ENCODE data around the gene ACSL3.

The ACSL3 gene

GRCh38 chr2:222883420-222883819, 22.6 kb downstream of the ACSL3 start:
- no peak for DNase-seq

GRCh38 chr2:222884114-222884771, 23.4 kb downstream of the ACSL3 start:
- no peak for DNase-seq

GRCh38 chr2:222884805-222885424, 24.1 kb downstream of the ACSL3 start:
- no peak for DNase-seq

GRCh38 chr2:222887124-222887523, 26.3 kb downstream of the ACSL3 start:
- DNase-seq = no peak

GRCh38 chr2:222888716-222889115, 27.9 kb downstream of the ACSL3 start:
- no peak for DNase-seq

GRCh38 chr2:222891890-222892289, 31.1 kb downstream of the ACSL3 start:
- DNase-seq = no peak

GRCh38 chr2:222892321-222892720, 31.5 kb downstream of the ACSL3 start:
- DNase-seq = no peak

GRCh38 chr2:222892761-222893160, 31.9 kb downstream of the ACSL3 start:
- DNase-seq = no peak

- DNase-seq = no peak
Observed at GRCh38 chr2:222893716-222894115, 32.9 kb downstream of the ACSL3 start.

- no peak for DNase-seq
Observed at GRCh38 chr2:222895144-222895543, 34.3 kb downstream of the ACSL3 start.

GRCh38 chr2:222897898-222898297, 37.1 kb downstream of the ACSL3 start:
- DNase-seq = no peak

GRCh38 chr2:222899413-222900181, 38.8 kb downstream of the ACSL3 start:
- DNase-seq = no peak

- no peak for DNase-seq
Observed at GRCh38 chr2:222900354-222900753, 39.5 kb downstream of the ACSL3 start.

GRCh38 chr2:222902660-222903059, 41.8 kb downstream of the ACSL3 start:
- no peak for DNase-seq

GRCh38 chr2:222903234-222904220, 42.7 kb downstream of the ACSL3 start:
- no peak for DNase-seq

GRCh38 chr2:222904557-222905258, 43.9 kb downstream of the ACSL3 start:
- DNase-seq = no peak

- DNase-seq = no peak
Observed at GRCh38 chr2:222907048-222907447, 46.2 kb downstream of the ACSL3 start.

GRCh38 chr2:222907790-222908441, 47.1 kb downstream of the ACSL3 start:
- DNase-seq = no peak

- DNase-seq = no peak
Observed at GRCh38 chr2:222909286-222909685, 48.5 kb downstream of the ACSL3 start.

- no peak for DNase-seq
Observed at GRCh38 chr2:222912117-222912516, 51.3 kb downstream of the ACSL3 start.

GRCh38 chr2:222912776-222913175, 51.9 kb downstream of the ACSL3 start:
- DNase-seq = no peak
